ENCODE measurements around the gene CCDC7.

GRCh38 chr10:32446536-32447406, 831 bp downstream of the CCDC7 start:
- TF ChIP-seq GLIS3 (CRISPR knock-in tag; IDR thresholded peaks at IDR 0.05) (no peak), OSR1 (CRISPR knock-in tag; IDR thresholded peaks at IDR 0.05) (no peak), RARB (CRISPR knock-in tag; IDR thresholded peaks at IDR 0.05) (no peak), ZNF8 (CRISPR knock-in tag; IDR thresholded peaks at IDR 0.05) (no peak), ZFP30 (CRISPR knock-in tag; IDR thresholded peaks at IDR 0.05) (no peak), TSHZ2 (CRISPR knock-in tag; IDR thresholded peaks at IDR 0.05) (no peak), ZNF70 (CRISPR knock-in tag; IDR thresholded peaks at IDR 0.05) (no peak), CSDC2 (CRISPR knock-in tag; IDR thresholded peaks at IDR 0.05) (no peak), BACH2 (CRISPR knock-in tag; IDR thresholded peaks at IDR 0.05; ENCODE audit: borderline replicate concordance) (no peak), ZFP3 (CRISPR knock-in tag; IDR thresholded peaks at IDR 0.05) (no peak)
- TF ChIP-seq, protein P1, sequence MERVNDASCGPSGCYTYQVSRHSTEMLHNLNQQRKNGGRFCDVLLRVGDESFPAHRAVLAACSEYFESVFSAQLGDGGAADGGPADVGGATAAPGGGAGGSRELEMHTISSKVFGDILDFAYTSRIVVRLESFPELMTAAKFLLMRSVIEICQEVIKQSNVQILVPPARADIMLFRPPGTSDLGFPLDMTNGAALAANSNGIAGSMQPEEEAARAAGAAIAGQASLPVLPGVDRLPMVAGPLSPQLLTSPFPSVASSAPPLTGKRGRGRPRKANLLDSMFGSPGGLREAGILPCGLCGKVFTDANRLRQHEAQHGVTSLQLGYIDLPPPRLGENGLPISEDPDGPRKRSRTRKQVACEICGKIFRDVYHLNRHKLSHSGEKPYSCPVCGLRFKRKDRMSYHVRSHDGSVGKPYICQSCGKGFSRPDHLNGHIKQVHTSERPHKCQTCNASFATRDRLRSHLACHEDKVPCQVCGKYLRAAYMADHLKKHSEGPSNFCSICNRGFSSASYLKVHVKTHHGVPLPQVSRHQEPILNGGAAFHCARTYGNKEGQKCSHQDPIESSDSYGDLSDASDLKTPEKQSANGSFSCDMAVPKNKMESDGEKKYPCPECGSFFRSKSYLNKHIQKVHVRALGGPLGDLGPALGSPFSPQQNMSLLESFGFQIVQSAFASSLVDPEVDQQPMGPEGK (CRISPR knock-in tag; IDR thresholded peaks at IDR 0.05; ENCODE audit: borderline replicate concordance) = no peak
